NCI-H1105 (cell line): ENCODE data around the gene UBE2D3.
"Not testable (repeated sequence)": the region's sequence is repeated elsewhere in the genome, so short reads cannot be mapped to it uniquely, and the experiment has no call there.

Source experiments
- DNase-seq: peaks from one replicate; lab custom pipeline; 2025; lab: John Stamatoyannopoulos, UW

UBE2D3 gene

DNA sequence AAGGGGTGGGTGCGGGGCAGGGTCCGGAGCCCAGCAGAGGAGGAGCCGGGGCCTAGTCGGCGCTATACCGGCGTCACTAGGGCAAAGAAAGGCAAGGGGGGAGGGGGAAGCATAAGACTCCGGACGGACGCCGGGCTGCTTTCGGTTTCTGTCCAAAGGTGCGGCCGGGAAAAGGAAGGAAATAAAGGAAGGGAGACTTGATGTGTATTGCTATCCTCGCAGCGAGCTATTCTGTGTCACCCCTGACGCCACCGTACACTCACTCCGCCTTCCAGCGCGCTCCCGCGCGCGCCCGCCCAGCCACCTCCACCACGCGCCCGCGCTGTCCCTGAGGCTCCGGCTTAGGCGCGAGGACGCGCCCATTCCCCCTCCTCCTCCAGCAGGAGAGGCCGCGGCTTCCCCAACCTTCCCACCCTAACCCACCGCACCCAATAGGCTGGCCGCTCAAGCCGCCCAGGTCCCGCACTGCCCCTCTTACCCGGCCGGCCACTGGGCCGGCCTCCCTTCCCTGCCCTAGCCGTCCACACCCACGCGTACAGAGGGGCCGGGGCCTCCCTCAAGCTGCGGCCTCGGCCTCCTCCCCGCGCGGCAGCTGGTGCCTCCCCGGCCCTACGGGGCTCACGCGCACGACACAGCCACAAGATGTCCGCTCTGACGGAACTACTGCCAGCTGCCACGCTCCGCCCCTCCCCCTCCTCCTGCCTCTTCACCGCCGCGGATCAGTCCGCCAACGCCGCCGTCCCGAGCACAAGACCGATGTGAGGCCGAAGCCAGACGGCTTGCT is at the start of gene UBE2D3:
Gene UBE2D3 (minus strand): TSS at position 662 of the 784 bp plus-strand sequence. CDS start 1,043 bp downstream, outside the sequence.
- DNase-seq, result peak; percentile 74

DNA sequence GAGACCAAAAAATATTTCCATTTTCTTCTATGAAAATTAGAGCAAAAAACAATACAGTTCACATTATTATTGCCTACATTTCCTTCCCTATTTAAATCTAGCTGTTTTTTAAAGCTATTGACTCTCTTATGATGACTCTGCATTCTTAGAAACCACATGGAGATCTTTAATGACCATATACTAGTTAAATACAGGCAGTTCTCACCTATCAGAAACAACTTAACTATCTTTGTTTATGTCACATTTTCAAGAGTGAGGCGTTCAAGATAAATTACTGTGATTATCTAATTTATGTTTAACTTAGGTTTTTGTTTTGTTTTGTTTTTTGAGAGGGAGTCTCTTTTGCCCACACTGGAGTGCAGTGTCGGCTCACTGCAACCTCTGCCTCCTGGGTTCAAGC is 44.4 kb upstream of the UBE2D3 start:
- no peak for DNase-seq

DNA sequence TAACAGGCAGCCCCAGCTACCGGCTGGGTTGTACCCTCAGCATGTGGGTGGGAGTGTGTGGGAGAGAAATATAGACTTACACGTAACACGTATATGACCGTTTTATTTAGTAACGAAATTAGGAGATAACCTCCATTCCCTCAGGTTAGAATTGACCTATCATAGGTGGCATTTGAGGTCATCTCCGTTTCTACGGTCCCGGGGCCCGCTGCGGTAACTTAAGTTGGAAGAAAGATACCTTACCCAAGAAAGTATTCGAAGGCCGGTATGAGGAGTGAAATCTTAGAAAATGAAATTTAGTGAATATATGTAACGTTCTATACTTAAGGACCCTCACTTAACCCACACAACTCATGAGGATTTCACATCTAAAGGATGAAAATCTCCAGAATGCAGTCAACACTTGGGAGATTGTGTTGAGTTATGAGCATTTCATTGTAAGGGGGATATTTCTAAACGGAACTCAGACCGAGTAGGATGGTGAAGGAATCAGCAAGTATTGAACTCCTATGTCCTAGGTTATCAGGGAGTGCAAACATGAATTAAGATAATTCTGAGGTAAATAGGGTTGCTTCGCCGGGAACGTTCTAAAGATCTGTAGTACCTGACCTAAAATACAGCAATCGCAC is 42.3 kb upstream of the UBE2D3 start:
- no peak for DNase-seq

- DNase-seq, result peak; percentile 86
These were observed 41.6 kb upstream of the UBE2D3 start, which contains the start of gene CISD2 for GRCh38 chr4:102868781-102869568. CISD2 (plus strand) TSS chr4:102868992; CDS start chr4:102869085, 93 bp downstream.

- no peak for DNase-seq
These were observed 40.9 kb upstream of the UBE2D3 start for GRCh38 chr4:102868153-102868780.

- DNase-seq, result no peak
These were observed 40.2 kb upstream of the UBE2D3 start for GRCh38 chr4:102867278-102868152.

GRCh38 chr4:102865327-102865726 is 38.0 kb upstream of the UBE2D3 start:
- DNase-seq, result not testable (repeated sequence)

- no peak for DNase-seq
These were observed 35.4 kb upstream of the UBE2D3 start for GRCh38 chr4:102862747-102863146.

GRCh38 chr4:102862016-102862415 is 34.7 kb upstream of the UBE2D3 start:
- DNase-seq, result no peak

DNA sequence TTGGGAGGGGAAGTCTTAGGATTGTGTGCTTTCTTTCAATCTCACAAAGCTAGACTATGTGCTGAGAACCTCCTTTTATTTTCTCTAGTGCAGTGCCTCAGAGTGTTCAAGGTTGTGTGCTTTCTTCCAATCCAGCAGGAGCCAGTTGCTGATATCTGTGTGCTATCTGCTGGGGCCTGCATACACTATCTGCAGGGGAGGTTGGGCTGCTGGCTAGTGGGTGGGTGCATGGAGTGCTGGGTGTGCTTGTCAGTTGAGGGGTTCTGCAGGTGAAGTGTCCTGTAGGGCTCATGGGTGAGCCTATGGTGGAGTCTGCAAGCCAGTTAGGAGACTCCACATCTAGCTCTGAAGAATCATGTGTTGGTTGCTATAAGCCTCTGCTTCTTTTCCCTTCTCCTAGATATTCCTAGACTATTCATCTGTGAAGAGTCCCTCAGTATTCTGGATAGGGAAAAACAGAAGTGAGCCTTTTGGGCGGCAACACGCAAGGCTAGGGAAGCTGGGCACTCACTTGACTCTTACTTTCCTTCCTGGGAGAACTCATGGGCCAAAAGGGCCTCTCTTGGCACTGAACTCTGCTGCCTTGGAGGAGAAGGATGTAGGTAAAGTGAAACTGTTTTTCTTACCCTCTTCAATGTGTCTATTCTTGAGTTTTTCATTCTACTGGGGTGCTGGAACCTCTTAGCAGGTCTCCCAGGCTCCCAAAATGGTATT is 33.4 kb upstream of the UBE2D3 start:
- no peak for DNase-seq

DNA sequence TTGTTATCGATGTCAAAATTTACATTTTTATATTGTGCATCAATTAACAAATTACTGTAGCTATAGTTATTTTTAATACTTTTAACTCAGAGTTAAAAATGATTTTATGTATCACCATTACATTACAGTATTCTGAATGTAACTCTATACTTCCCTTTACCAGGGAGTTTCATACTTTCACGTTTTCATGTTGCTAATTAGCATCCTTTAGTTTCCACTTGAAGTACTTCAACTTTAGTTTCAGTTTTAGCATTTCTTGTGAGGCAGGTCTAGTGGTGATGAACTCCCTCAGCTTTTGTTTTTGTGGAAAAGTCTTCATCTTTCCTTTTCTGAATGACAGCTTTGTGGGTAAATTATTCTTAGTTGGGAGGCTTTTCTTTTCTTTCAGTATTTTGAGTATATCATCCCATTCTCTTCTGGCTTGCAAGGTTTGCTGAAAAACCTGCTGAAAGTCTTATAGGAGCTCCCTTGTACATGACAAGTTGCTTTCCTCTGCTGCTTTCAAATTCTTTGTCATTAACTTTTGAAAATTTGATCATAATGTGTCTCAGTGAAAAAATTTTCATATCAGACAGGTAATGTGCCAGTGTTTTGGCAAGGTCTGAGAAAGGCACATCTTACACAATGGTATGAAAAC is 31.6 kb upstream of the UBE2D3 start:
- no peak for DNase-seq

DNA sequence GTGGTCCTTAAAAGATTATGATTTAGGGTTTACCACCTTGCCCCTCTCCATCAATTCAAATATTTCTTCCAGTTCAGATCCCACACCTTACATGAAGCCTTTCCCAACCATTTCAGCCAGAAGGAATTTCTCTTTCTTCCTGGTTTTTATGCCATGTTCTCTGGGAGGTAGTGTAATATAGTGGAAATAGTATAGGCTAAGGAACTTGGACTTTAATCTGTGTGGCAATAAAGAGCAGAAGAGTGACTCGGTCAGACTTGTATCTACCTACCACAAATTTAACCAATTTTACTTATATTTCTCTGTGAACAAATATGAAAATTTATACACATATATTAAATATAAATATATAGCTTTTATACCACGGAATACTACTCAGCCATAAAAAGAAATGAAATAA is 23.0 kb upstream of the UBE2D3 start:
- DNase-seq, result no peak

DNA sequence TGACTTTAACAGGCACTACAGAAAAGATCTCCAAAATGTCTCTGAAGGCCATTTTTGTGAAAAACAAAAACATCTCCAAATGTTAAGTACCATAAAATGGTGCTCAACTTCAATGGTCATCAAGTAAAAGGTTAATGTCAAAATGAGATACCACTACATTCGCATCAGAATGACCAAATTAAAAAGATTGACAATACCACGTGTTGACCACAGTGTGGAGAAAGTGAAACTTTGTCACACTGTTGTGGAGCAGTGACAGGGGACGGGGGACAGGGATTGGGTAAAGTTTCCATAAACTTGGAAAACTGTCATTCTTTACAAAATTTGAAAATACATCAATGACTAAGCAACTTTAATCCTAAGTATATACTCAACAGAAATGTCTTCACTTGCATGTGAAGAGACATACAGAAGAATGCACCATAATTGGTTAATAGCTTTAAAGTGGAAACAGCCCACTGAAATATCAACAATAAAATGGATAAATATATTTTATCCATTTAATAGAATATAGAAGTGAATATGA is 22.3 kb upstream of the UBE2D3 start:
- no peak for DNase-seq

- no peak for DNase-seq
These were observed 20.3 kb upstream of the UBE2D3 start for GRCh38 chr4:102847687-102848086.

- no peak for DNase-seq
These were observed 16.6 kb upstream of the UBE2D3 start for GRCh38 chr4:102843938-102844337.

DNA sequence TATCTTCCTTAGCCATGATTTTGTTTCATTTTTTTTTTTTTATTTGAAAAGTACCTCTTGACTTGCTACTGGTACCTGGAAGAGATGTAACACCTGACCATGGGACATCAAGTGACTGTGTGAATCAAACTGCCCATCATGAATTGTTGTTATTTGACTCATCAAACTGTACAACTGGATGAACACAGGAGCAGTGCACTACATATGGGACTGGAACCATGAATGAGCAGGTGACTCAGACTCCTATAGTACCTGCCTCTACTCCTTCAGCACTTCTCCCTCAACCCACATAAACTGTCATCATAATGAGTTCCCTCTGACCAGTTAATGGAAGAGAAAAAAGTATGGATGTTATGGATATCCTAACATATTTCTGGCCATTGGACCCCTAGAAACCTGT is 15.9 kb upstream of the UBE2D3 start:
- no peak for DNase-seq

- DNase-seq, result no peak
These were observed 15.0 kb upstream of the UBE2D3 start for GRCh38 chr4:102842367-102842766.

DNA sequence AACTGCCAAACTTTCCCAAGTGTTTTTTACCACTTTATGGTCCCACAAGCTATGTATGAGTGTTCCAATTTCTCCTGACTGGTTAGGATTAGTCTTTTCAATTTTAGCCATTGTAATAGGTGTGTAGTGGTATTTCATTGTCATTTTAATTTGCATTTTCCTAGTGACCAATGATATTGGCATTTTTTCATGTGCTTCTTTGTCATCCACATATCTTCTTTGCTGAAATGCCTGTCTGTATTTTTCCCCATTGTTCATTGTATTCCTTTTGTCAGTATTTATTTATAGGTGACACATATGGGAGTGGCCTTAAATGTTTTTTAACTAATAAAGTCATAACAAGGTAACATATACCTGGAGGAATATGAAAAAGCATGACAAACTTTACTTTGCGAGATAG is 9.2 kb upstream of the UBE2D3 start:
- no peak for DNase-seq

- no peak for DNase-seq
These were observed 5.3 kb upstream of the UBE2D3 start for GRCh38 chr4:102832667-102833066.

DNA sequence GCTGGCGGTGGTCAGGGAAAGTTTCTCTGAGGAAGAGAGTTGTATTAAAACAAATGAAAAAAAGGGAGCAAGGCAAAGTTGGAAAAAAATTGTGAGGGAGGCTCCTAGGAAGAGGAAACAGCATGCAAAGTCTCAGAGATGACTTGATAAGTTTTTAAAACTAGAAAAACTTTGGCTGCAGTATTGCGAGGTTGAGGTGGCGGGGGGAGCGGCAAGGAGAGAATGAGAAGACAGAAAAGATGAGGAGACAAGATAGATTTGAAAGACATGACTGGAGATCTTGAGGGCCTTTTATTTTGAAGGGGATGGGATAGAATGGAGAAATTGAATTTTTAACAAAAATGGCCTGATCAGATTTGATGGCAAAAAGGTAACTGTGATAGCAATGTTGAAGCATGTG is 4.8 kb upstream of the UBE2D3 start:
- DNase-seq, result no peak
